KOPT-K1 (cell line): Measurements from ENCODE around the gene SMARCAD1.

Source experiments
- H3K27ac ChIP-seq: fragments of 200-600 bp; sonication (generic); 2 replicates; pipeline ENCODE4 v1.5.1; 2016; ENCODE audit warnings: antibody characterized with exemption, mild to moderate bottlenecking, low read depth, low read length; ENCODE audit not compliant: poor library complexity, severe bottlenecking
- H3K36me3 ChIP-seq: fragments of 200-600 bp; sonication (generic); 2 replicates; pipeline ENCODE4 v1.5.1; 2017; ENCODE audit warnings: antibody characterized with exemption, mild to moderate bottlenecking, low read length, moderate library complexity; ENCODE audit not compliant: insufficient read depth
- H3K9me3 ChIP-seq: fragments of 200-600 bp; sonication (generic); 2 replicates; pipeline ENCODE4 v1.5.1; 2017; ENCODE audit warnings: antibody characterized with exemption, low read length, mild to moderate bottlenecking; ENCODE audit not compliant: insufficient read depth, poor library complexity, severe bottlenecking

The SMARCAD1 gene

DNA sequence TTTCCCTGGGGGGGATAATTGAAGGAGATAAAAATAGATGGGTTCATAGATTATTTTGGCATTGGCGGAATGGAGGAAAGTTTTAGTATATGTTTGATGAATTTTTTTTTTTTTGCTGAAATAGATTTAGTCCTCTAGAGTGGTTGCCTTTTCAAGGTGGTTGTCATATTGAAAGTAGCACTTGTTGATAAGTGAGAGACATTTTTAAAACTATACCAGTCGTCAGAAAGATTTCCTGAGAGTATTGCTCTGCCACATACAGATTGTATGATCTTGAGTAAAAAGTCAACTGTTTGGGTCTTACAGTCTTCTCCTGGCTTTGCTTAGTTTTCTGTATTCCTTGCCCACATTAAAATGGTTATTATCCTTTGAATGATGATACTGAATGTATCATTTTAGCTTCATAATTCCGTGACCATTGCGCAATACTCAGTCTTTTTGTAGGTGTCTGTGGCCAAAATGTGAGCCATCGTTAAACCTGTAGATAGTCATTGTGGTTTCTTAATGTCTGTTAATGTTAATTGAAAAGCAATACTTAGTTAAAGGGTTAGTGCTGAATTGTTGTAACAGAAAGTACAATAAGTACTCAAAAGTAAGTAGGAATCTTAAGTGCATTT is 7.1 kb downstream of the SMARCAD1 start:
- Histone ChIP-seq H3K36me3 (peaks cover 93% of the 10 kb centered on the region), H3K9me3 (no peaks in the 10 kb centered on the region), H3K27ac (no peak overlapping the region)

DNA sequence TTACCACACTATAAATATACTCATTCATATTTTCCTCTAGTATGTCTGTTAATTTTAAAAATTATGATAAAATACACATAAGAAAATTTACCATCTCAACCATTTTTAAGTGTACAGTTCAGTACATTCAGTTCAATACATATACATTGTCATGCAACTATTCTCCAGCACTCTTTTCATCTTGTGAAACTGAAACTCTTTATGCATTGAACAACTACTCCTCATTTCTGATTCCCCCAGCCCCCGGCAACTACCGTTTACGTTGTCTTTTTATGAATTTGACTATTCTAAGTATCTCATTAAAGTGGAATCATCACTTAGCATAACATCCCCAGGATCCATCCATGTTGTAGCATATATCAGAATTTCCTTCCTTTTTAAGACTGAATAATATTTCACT is 8.7 kb downstream of the SMARCAD1 start:
- Histone ChIP-seq H3K9me3 (no peaks in the 10 kb centered on the region), H3K36me3 (peaks cover 94% of the 10 kb centered on the region), H3K27ac (no peak overlapping the region)

DNA sequence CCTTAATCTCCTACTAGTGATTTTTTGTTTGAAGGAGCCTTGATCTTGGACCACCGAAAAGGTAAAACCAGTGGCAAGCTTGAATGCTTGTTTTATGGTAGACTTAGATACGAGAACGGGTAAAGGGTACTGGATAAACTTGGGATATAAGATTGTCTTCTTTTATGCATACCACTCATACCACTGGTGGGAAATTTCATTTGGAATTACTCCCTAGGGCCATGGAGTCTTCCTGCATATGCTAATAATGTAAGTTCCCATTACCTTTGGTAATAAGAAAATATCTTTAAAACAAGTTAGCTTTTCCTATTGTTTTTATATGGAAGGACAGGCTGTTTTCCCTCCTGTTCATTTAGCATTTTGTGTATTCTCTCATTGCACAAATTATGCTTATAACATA is 11.7 kb downstream of the SMARCAD1 start:
- Histone ChIP-seq H3K27ac (no peak overlapping the region), H3K36me3 (peaks cover 81% of the 10 kb centered on the region), H3K9me3 (no peaks in the 10 kb centered on the region)

DNA sequence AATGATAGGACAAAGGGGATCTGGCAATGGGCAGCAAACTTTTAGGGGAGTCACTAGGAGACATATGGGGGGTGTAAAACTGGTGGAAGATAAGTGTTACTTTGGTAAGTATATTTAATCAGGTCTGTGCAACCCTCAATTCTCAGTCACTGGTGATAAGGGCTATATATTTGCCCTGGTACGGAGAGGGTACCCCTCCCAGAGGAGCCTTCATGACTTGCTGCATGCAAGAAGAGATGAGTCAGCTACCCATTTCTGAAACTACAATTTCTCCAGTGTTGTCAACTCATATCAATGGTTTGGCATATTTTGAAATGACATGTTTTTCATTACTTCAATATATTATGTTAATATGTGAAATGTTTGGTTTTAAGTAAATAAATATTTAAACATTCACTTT is 14.3 kb downstream of the SMARCAD1 start:
- Histone ChIP-seq H3K36me3 (peaks cover 80% of the 10 kb centered on the region), H3K27ac (no peak overlapping the region), H3K9me3 (no peaks in the 10 kb centered on the region)

DNA sequence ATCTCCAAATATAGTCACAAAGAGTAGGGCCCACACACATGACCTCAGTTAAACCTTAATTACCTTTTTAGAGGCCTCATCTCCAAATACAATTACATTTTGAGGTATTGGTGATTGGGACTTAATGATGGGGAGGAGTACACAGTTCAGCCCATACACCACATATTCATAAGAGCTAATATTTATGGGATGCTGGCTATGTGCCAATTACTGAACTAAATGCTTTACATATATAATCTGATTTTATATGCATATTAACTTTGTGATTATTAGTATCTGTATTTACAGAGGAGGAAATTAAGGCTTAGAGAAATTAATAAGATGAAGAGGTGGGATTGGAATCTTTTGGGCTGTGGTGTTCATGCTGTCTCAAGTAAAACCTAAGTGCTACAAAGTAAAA is 17.8 kb downstream of the SMARCAD1 start:
- H3K9me3 ChIP-seq = no peaks in the 10 kb centered on the region
- no peak overlapping the region for H3K27ac ChIP-seq
- H3K36me3 ChIP-seq = peaks cover 82% of the 10 kb centered on the region

DNA sequence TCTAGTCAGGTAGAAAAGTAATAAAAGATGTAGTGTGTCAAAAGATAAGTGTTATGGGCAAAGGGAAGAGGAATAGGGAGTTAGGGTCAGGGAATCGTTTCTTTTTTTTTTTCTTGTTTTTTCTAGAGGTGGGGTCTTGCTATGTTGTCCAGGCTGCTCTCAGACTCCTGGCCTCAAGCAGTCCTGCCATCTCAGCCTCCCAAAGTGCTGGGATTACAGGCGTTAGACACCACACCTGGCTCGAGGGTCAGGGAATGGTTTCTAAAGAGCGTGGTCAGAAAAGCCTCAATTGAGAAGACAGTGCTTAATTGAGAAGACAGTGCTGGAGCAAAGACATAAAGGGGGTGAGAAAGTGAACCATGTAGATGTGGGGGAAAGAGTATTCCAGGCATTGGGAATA is 19.1 kb downstream of the SMARCAD1 start:
- Histone ChIP-seq H3K36me3 (peaks cover 82% of the 10 kb centered on the region), H3K9me3 (no peaks in the 10 kb centered on the region), H3K27ac (no peak overlapping the region)

DNA sequence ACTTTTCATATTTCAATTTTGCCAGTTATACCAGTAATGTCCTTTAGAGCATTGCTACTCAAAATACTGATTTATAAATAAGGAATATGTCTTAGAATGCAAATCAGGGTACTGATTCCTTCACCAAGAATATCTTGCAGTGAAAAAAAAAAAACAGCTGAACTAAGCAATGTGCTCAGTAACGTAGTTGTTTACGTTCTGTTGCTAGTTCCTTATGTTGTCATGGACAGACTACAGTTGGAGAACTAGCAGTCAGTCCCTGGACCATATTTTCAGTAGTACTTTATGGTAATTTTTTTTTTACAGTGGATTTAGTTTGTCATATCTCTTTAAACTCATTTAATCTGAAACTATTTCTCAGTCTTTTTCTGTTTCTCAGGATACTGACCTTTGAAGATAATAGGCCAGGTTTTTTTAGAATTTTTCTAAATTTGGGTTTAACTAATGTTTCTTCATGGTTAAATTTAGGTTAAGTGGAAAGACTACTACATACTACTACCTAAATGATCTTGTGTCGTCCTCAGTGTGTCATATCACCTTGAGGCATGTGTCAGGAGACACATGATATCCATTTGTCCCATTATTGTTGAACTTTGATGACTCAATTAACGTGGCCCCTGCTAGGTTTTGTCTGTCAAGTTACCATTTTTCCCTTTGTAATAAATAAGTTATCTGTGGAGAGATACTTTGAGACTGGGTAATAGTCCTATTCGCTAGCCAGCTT is 21.0 kb downstream of the SMARCAD1 start:
- peaks cover 93% of the 10 kb centered on the region for H3K36me3 ChIP-seq
- no peaks in the 10 kb centered on the region for H3K9me3 ChIP-seq
- no peak overlapping the region for H3K27ac ChIP-seq

DNA sequence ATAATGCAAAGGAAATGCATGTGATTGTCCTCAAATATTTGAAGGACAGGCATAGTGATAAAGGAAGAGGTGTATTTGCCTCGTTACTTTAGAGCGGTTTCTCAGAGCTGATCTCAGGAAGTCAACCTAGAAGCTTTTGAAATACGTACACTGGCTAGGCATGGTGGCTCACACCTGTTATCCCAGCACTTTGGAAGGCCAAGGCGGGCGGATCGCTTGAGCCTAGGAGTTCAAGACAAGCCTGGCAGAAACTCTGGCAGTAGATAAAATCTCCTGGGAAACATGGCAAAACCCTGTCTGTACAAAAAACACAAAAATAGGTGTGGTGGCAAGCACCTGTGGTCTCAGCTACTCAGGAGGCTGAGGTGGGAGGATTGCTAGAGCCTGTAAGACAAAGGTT is 24.9 kb downstream of the SMARCAD1 start:
- Histone ChIP-seq H3K36me3 (peaks cover 96% of the 10 kb centered on the region), H3K9me3 (no peaks in the 10 kb centered on the region), H3K27ac (no peak overlapping the region)

DNA sequence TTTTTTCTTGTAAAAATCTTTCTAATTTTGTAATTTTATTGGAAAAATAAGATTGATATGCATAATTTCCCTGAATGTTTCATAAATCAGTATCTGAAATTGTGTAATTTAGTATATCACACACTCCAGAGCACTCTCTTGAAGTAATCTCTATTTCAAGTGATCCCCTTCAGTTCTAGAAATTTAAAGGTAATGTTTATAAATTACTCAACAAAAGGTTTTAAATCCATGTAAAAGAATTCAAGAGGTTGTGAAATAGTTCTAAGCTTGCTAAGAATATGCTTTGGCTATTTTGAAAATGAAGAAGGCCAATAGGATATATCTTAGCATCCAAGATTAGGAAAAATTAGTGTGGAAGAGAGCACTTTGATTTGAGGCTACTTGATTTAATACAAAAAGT is 28.2 kb downstream of the SMARCAD1 start:
- Histone ChIP-seq H3K27ac (no peak overlapping the region), H3K36me3 (peaks cover 100% of the 10 kb centered on the region), H3K9me3 (no peaks in the 10 kb centered on the region)

DNA sequence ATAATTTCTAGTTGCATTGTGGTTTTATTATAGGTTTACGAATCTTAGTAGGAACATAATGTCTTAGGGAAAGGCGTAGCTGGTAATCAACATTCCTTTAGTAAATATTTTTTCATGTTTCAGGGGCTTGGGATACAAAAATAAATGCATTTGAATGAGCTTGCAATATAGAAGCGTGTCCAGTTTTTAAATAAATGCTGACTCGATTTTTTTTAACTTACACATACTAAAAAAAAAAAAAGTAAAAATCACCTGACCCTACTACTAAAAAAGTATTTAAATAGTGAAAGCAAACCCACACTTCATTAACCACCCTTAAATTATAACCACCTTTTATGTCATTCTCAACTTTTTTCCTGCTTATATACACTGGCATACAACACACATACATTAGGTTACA is 29.6 kb downstream of the SMARCAD1 start:
- Histone ChIP-seq H3K9me3 (no peaks in the 10 kb centered on the region), H3K27ac (no peak overlapping the region), H3K36me3 (peaks cover 100% of the 10 kb centered on the region)

DNA sequence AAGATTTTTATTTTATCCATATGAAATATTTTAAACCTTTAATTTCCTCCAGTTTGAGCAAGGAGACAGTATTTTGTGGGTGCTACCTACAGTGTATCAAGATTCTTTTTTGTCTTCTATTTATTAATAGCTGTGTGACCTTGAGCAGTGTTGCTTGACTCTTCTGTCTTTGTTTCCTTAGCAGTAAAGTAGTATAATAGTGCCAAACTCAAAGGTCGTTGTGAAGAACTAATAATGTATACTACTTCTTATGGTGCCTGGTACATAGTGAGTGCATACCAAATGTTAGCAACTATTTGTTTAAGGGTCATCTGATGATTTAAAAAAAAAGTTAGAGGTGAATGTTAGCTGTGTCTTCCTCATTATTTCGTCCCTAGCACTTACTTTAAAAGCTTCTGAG is 30.5 kb downstream of the SMARCAD1 start:
- Histone ChIP-seq H3K36me3 (peaks cover 100% of the 10 kb centered on the region), H3K27ac (no peak overlapping the region), H3K9me3 (no peaks in the 10 kb centered on the region)

DNA sequence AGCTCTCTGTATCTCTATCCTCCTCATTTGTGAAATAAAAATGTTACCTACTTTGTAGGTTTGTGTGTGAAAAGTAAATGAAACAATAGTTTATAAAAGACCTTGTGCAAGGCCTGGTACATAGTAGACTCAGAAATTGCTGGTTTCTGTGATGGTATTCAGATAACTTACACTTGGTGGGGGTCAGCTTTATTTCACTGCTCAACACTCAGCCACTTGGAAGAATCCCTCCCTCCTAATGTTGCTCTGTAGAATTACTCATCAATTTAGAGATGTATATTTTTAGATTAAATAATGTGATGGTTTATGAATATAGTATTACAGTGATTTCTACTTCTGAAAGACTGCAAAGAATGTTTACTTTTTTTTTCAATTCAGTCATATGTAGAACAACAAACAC is 32.7 kb downstream of the SMARCAD1 start:
- Histone ChIP-seq H3K9me3 (no peaks in the 10 kb centered on the region), H3K36me3 (peaks cover 100% of the 10 kb centered on the region), H3K27ac (no peak overlapping the region)

DNA sequence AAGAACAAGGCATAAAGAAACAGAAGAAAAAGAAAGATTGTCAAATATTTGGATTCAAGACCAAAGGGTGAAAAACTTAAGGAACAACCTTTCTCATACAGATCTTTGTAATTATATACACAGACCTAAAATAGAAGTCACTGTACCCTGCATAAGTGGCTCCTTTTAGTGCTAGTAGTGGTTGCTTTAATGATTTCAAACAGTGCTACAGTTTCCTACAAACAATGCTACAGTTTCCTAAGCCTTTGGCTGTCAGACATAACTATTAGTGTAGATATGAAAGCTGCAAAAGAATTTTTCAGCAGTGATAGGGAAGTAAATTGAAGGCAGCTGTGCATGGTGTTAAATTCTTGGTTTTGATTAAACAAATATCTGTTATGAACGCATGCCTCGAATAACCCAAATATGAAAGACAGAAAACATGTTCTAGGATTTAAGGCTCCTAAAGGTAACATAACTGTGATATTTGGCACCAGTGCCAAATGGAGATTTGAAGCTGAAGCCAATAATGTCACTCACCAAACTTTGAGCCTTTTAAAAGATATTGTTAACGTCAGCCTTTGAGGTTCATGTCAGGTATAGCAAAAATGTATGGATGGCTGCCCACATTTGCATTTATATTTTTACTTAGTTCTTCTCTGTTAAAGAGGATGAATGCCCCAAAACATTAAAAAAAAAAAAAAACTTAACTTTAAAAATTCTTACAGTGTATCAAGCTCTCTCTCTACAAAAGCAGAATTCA is 36.6 kb downstream of the SMARCAD1 start:
- Histone ChIP-seq H3K36me3 (peaks cover 100% of the 10 kb centered on the region), H3K9me3 (no peaks in the 10 kb centered on the region), H3K27ac (no peak overlapping the region)

DNA sequence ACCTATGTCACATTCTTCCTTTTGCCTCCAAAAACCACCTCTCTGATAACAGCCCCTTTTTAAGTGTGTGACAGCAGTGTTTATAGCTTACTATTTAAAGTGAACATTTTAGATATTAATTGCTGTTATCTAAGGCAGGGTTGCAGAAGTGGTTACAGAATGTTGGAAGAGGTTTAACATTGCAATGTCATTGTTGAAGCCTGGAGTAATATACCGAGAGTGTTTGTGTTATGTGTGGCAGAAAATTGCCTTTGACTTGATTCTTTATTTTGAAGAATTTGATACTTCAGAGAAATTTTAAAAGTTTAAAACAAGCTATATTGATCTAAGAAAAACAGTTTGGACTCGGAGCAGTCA is 37.1 kb downstream of the SMARCAD1 start:
- H3K36me3 ChIP-seq = peaks cover 100% of the 10 kb centered on the region

DNA sequence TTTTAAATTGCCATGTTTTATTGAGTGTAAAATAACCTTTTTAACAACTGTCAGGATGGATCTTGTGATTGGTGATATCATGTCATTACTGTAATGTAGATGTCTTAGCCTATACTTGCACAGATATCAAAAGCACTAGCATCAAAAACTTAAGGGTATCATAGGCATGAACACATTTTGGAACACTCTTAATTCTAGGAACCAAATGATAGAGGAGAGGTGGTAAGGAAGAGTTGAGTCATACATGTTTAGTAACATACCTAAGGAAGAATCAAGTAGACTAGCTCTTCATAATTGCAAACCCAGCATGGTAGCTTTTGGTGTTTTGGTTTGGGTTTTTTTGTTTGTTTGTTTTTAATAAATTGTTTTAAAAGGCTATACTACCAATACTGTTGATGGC is 43.4 kb downstream of the SMARCAD1 start:
- H3K36me3 ChIP-seq = peaks cover 92% of the 10 kb centered on the region
- no peak overlapping the region for H3K27ac ChIP-seq

More for the DNA sequence above, 37.1 kb downstream of the SMARCAD1 start:
- Histone ChIP-seq H3K27ac (no peak overlapping the region), H3K9me3 (no peaks in the 10 kb centered on the region)

More for the DNA sequence above, 43.4 kb downstream of the SMARCAD1 start:
- no peaks in the 10 kb centered on the region for H3K9me3 ChIP-seq
